Measurements from ENCODE around the gene NPAP1.

DNA sequence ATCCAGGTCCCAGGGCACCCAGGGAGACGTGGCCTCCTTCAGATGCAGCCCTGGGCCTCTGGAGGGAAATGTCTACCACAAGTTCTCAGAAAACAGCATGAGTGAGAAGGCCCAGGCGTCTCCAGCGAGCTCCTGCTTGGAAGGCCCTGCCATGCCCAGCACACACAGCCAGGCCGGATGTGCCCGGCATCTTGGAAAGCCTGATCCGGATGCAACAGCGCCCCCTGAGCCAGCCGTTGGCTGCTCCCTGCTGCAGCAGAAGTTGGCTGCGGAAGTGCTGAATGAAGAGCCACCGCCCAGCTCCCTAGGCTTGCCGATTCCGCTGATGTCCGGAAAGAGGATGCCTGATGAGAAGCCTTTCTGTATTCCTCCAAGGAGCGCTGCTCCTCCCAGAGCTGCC, 856 bp downstream of the NPAP1 start:
- TF ChIP-seq ATF7-NPFF (CRISPR knock-in tag; IDR thresholded peaks at IDR 0.05; ENCODE audit: low read depth): no peak
- no peak for TF ChIP-seq POLR2A (IDR thresholded peaks at IDR 0.05; ENCODE audit: insufficient read depth in 1 of 2, low read depth in 2 of 2, low read length in 2 of 2)
- no peak for TF ChIP-seq TCF12 (IDR thresholded peaks at IDR 0.05)
- no peak for TF ChIP-seq TCF12 (CRISPR knock-in tag; IDR thresholded peaks at IDR 0.05)
- TF ChIP-seq TBP (CRISPR knock-in tag; IDR thresholded peaks at IDR 0.05): no peak
- TF ChIP-seq SIX4 (CRISPR knock-in tag; IDR thresholded peaks at IDR 0.05): no peak
- no peak for TF ChIP-seq SUZ12 (IDR thresholded peaks at IDR 0.05; ENCODE audit: low read depth, low read length)
- no peak for TF ChIP-seq FOXM1 (CRISPR knock-in tag; IDR thresholded peaks at IDR 0.05)
- no peak for TF ChIP-seq RARG (CRISPR knock-in tag; IDR thresholded peaks at IDR 0.05; ENCODE audit: low read depth)
- TF ChIP-seq, protein P1, sequence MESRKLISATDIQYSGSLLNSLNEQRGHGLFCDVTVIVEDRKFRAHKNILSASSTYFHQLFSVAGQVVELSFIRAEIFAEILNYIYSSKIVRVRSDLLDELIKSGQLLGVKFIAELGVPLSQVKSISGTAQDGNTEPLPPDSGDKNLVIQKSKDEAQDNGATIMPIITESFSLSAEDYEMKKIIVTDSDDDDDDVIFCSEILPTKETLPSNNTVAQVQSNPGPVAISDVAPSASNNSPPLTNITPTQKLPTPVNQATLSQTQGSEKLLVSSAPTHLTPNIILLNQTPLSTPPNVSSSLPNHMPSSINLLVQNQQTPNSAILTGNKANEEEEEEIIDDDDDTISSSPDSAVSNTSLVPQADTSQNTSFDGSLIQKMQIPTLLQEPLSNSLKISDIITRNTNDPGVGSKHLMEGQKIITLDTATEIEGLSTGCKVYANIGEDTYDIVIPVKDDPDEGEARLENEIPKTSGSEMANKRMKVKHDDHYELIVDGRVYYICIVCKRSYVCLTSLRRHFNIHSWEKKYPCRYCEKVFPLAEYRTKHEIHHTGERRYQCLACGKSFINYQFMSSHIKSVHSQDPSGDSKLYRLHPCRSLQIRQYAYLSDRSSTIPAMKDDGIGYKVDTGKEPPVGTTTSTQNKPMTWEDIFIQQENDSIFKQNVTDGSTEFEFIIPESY (CRISPR knock-in tag; IDR thresholded peaks at IDR 0.05): no peak
